MCF 10A (cell line): ENCODE data around the gene NPR2. TPM values are rescaled to one million over a fixed set of nuclear protein-coding genes. Genes with fewer than 3 reads are reported as not detected.

ENCODE experiments used
- BruUV-seq: library from RNA; stranded (reverse); fragments of 400-500 nt; replicated peaks from 2 replicates; lab custom pipeline; 2021; lab: Mats Ljungman, UMichigan
- CTCF ChIA-PET: fragments of 300-600 bp; sonication (Branson Sonifier 250); formaldehyde crosslinking; extraction: SDS; loops from one replicate; lab custom pipeline; 2021; ENCODE audit warnings: antibody characterized with exemption, inconsistent platforms; lab: Yijun Ruan, JAX
- POLR2A ChIA-PET: fragments of 300-600, 350-650 bp; sonication (Branson Sonifier 250); formaldehyde crosslinking; extraction: SDS; loops from one replicate; lab custom pipeline; 2020; ENCODE audit warnings: antibody characterized with exemption, inconsistent platforms; lab: Yijun Ruan, JAX
- DNase-seq: peaks from one replicate; pipeline ENCODE4 v3.0.0-alpha.2; 2018; ENCODE audit not compliant: unreplicated experiment
- H3K27ac Mint-ChIP-seq: one replicate; pipeline ENCODE4 v1.8.0; 2022; ENCODE audit warnings: mild to moderate bottlenecking, low read depth, mixed read lengths; ENCODE audit not compliant: unreplicated experiment
- H3K27me3 Mint-ChIP-seq: one replicate; pipeline ENCODE4 v1.8.0; 2022; ENCODE audit warnings: mixed read lengths; ENCODE audit not compliant: insufficient read depth, unreplicated experiment
- H3K36me3 Mint-ChIP-seq: one replicate; pipeline ENCODE4 v1.8.0; 2022; ENCODE audit warnings: mild to moderate bottlenecking, moderate library complexity, mixed read lengths; ENCODE audit not compliant: insufficient read depth, unreplicated experiment
- H3K4me1 Mint-ChIP-seq: one replicate; pipeline ENCODE4 v1.8.0; 2022; ENCODE audit warnings: mixed read lengths; ENCODE audit not compliant: insufficient read depth, unreplicated experiment
- H3K4me3 Mint-ChIP-seq: one replicate; pipeline ENCODE4 v1.8.0; 2022; ENCODE audit warnings: mild to moderate bottlenecking, moderate library complexity, mixed read lengths; ENCODE audit not compliant: unreplicated experiment
- H3K9me3 Mint-ChIP-seq: one replicate; pipeline ENCODE4 v1.8.0; 2022; ENCODE audit warnings: mixed read lengths; ENCODE audit not compliant: unreplicated experiment
- CTCF ChIP-seq: fragments of 200-600 bp; IDR thresholded peaks from one replicate; pipeline ENCODE4 v1.8.0; 2022; ENCODE audit warnings: antibody characterized with exemption, mild to moderate bottlenecking; ENCODE audit not compliant: unreplicated experiment
- intact Hi-C: fragments of 100-400 bp; cut with micrococcal nuclease; formaldehyde crosslinking; loops from 2 replicates; pipeline ENCODE4 v1.14.1; 2022
- total RNA-seq: library from RNA; stranded (reverse); gene quantifications from 2 replicates; pipeline ENCODE4 v1.2.3, GENCODE V29; 2022

Gene NPR2
- total RNA-seq, 1 experiment from 2014 or later: 5.7 TPM

- DNase-seq: no peak
- CTCF ChIA-PET: interaction anchor here (0.7 to 2.1 kb wide), 4 partner anchors 9 to 46 kb away, joined by 3 to 10 read pairs (median 6); no protein-coding TSS in a partner anchor
- Mint-ChIP-seq H3K9me3 (no peaks in the 10 kb centered on the region), H3K27me3 (peaks cover 10% of the 10 kb centered on the region), H3K4me1 (peaks cover 6% of the 10 kb centered on the region), H3K4me3 (no peak overlapping the region), H3K27ac (no peak overlapping the region), H3K36me3 (no peaks in the 10 kb centered on the region)
- POLR2A ChIA-PET: interaction anchor here (1.6 kb wide), 1 partner anchor 21 kb away, joined by 3 read pairs; no protein-coding TSS in a partner anchor
- TF ChIP-seq CTCF: no peak
- intact Hi-C loops: no loop called here
- no TSS peak for BruUV-seq
These were observed 45.2 kb downstream of the NPR2 start for GRCh38 chr9:35836595-35836994.

GRCh38 chr9:35839926-35840325, 48.5 kb downstream of the NPR2 start:
- Mint-ChIP-seq H3K27ac (no peak overlapping the region), H3K4me1 (peaks cover 7% of the 10 kb centered on the region), H3K27me3 (peaks cover 10% of the 10 kb centered on the region), H3K4me3 (no peak overlapping the region), H3K36me3 (no peaks in the 10 kb centered on the region), H3K9me3 (no peaks in the 10 kb centered on the region)
- CTCF ChIA-PET: interaction anchor here (0.6 to 1.3 kb wide), 2 partner anchors 43 to 90 kb away, joined by 3 read pairs; no protein-coding TSS in a partner anchor
- no peak for DNase-seq
- POLR2A ChIA-PET: no interaction called here
- intact Hi-C loops: no loop called here
- no peak for TF ChIP-seq CTCF
- no TSS peak for BruUV-seq

DNA sequence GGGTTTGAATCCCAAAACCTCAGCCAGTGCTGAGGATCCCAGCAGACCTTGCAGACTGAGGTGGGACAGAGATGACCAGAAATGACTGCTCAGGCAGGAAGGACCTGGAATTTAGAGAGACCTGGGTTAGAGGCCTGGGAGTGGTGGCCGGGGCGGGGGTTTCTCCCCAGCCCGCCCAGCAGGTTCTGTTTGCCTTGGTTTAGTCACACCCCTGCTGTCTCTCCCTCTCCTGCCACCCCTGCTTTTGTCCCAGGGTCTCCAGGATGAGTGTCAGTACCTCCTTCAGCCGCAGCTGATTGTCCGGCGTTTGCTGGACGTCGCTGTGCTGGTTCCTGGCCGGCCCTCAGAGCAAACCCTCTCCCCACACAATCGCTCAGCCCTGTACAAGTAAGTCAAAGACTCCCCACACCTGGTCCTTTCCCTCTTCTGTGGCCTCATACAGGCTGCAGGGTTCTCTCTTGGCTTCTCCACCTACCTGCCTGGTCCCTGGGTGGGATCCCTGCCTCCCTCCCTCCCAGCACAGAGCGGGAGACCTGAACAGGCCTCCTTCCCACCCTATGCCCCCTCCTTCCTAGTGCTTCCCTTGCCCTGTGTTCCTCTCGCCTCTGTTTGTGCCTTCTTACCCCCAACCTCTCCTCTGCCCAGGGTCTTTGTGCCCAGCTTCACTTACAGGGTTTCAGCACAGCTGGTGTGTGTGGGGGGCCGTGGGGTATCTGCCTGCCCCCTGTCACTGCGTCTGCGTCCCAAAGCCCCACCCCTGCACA, 49.7 kb downstream of the NPR2 start:
- BruUV-seq: no TSS peak
- H3K27ac Mint-ChIP-seq: no peak overlapping the region
- no peak overlapping the region for H3K4me3 Mint-ChIP-seq
- TF ChIP-seq CTCF: no peak
- peaks cover 10% of the 10 kb centered on the region for H3K27me3 Mint-ChIP-seq
- ChIA-PET POLR2A (interaction anchor here (1.2 kb wide), 1 partner anchor 8 kb away, joined by 3 read pairs; no protein-coding TSS in a partner anchor), CTCF (interaction anchor here (0.7 to 1.4 kb wide), 5 partner anchors 15 to 118 kb away, joined by 3 to 6 read pairs (median 3); no protein-coding TSS in a partner anchor)
- no peaks in the 10 kb centered on the region for H3K36me3 Mint-ChIP-seq
- H3K4me1 Mint-ChIP-seq: peaks cover 11% of the 10 kb centered on the region
- intact Hi-C loops: no loop called here
- no peak for DNase-seq
- H3K9me3 Mint-ChIP-seq: no peaks in the 10 kb centered on the region

DNA sequence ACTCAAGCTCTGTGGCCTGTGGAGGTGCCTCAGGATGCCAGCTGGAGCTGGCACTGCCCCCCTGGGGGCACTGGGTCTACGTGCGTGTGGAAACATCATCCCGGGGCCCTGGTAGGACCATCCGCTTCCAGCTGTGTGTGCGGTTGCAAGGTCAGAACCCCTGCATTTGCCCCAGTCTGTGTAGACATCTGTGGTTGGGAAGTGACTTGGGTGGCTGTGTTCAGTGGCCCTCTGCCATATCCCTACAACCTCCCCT, 50.2 kb downstream of the NPR2 start:
- Mint-ChIP-seq H3K36me3 (no peaks in the 10 kb centered on the region), H3K9me3 (no peaks in the 10 kb centered on the region), H3K27me3 (peaks cover 10% of the 10 kb centered on the region), H3K4me1 (peaks cover 11% of the 10 kb centered on the region), H3K4me3 (no peak overlapping the region), H3K27ac (no peak overlapping the region)
- intact Hi-C loops: no loop called here
- POLR2A ChIA-PET: interaction anchor here (1.2 kb wide), 1 partner anchor 9 kb away, joined by 3 read pairs; no protein-coding TSS in a partner anchor
- no peak for DNase-seq
- no TSS peak for BruUV-seq
- CTCF ChIA-PET: interaction anchor here (0.7 to 1.4 kb wide), 4 partner anchors 15 to 118 kb away, joined by 3 to 6 read pairs (median 4); no protein-coding TSS in a partner anchor
- TF ChIP-seq CTCF: no peak
